Esophagus squamous epithelium (tissue), 4 donors: Measurements from ENCODE around the gene PHRF1.

Source experiments
- CTCF ChIP-seq, 6 experiments: fragments of 450-650 bp in 4 of 6; fragments of 200-600 bp in 2 of 6; sonication (generic) in 2 of 6; IDR thresholded peaks; one replicate each; pipeline ENCODE4 v1.5.1; 2016 to 2019; ENCODE audit warnings: antibody characterized with exemption in 6 of 6, mild to moderate bottlenecking in 4 of 6, moderate library complexity in 4 of 6
- POLR2A ChIP-seq, 4 donors: fragments of 450-650 bp; IDR thresholded peaks; one replicate each; pipeline ENCODE4 v1.6.1; 2017; ENCODE audit warnings: antibody characterized with exemption in 4 of 4, mild to moderate bottlenecking in 4 of 4, moderate library complexity in 3 of 4

DNA sequence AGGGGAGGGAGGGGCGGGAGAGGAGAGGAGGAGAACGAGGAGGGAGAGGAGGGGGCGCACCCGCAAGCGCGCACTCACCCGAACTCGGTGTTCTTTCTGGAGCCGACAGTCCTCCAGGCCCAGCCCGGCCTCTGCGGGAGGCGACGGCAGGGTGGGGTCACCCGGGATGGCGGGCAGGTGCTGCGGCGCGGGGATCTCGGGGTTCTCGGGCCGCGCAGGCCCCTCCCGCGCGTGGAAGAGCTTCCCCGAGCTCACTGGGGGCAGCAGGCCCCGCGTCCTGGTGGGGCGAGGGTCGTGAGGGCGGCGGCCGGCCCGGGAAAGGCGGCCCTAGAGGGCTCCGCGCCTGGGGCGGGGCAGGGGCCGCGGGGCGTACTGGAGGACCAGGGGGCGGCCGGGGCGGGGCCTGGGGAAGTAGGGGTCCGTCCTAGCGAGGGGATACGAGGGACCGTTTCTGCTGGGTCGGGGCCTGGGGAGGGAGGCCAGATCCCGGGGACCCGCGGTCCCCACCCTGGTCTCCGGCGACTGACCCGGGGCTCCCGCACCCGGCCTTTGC lies 21.0 kb upstream of the PHRF1 start:
- TF ChIP-seq CTCF (IDR thresholded peaks at IDR 0.05) (no peak), POLR2A (IDR thresholded peaks at IDR 0.05) (no peak)
